ENCODE measurements around the gene ZNF784.

Gene ZNF784

DNA sequence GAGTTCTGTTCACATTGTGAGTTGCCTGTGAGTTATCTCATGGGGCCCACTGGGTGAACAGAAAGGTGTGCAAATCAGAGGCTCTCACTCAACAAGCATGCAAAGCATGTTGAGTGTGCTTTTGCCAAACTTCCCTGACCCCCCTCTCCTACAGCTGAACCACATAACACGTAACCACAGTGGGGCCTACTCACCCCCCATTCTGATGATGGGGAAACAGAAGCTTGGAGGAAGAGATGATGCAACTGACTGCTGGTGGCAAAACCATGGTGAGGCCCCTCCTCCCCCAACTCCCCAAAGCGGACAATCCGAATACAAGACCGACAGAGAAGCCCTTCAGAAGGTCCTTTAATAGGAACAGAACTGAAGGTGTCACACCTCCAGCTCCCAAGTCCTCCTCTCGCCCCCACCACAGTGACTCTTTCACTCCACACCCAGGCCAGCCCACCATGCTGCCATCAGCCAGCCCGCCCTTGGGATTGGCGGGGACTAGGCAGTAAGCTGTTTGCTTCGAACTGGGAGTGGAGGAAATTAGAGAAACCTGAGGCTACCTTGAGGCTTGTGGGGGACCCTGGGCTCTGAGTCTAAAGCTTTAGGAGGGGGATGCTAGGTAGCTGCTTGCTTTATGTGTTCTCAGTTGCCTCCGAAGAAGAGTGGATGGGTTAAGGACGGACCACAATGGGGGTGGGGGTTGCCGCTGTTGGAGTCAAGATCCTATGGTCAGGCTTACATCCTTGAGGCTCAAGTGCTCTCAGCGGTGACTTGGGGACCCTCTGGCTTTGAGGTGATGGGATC is 3.8 kb downstream of the ZNF784 start:
- ATAC-seq: no peak
- no peak for TF ChIP-seq OSR1 (CRISPR knock-in tag; IDR thresholded peaks at IDR 0.05)
- TF ChIP-seq GLIS3 (CRISPR knock-in tag; IDR thresholded peaks at IDR 0.05): no peak
- no peak for TF ChIP-seq ESRRG (CRISPR knock-in tag; IDR thresholded peaks at IDR 0.05)
- TF ChIP-seq SNAI2 (CRISPR knock-in tag; IDR thresholded peaks at IDR 0.05): no peak
- TF ChIP-seq, protein P1, sequence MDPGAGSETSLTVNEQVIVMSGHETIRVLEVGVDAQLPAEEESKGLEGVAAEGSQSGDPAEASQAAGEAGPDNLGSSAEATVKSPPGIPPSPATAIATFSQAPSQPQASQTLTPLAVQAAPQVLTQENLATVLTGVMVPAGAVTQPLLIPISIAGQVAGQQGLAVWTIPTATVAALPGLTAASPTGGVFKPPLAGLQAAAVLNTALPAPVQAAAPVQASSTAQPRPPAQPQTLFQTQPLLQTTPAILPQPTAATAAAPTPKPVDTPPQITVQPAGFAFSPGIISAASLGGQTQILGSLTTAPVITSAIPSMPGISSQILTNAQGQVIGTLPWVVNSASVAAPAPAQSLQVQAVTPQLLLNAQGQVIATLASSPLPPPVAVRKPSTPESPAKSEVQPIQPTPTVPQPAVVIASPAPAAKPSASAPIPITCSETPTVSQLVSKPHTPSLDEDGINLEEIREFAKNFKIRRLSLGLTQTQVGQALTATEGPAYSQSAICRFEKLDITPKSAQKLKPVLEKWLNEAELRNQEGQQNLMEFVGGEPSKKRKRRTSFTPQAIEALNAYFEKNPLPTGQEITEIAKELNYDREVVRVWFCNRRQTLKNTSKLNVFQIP (CRISPR knock-in tag; IDR thresholded peaks at IDR 0.05; ENCODE audit: borderline replicate concordance, low read depth): no peak
- no peak for TF ChIP-seq RARB (CRISPR knock-in tag; IDR thresholded peaks at IDR 0.05)
- TF ChIP-seq, protein P2, sequence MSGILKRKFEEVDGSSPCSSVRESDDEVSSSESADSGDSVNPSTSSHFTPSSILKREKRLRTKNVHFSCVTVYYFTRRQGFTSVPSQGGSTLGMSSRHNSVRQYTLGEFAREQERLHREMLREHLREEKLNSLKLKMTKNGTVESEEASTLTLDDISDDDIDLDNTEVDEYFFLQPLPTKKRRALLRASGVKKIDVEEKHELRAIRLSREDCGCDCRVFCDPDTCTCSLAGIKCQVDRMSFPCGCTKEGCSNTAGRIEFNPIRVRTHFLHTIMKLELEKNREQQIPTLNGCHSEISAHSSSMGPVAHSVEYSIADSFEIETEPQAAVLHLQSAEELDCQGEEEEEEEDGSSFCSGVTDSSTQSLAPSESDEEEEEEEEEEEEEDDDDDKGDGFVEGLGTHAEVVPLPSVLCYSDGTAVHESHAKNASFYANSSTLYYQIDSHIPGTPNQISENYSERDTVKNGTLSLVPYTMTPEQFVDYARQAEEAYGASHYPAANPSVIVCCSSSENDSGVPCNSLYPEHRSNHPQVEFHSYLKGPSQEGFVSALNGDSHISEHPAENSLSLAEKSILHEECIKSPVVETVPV (CRISPR knock-in tag; IDR thresholded peaks at IDR 0.05): no peak
- TF ChIP-seq PPARA (CRISPR knock-in tag; IDR thresholded peaks at IDR 0.05; ENCODE audit: borderline replicate concordance): no peak
- no peak for TF ChIP-seq ZFP30 (CRISPR knock-in tag; IDR thresholded peaks at IDR 0.05)
- TF ChIP-seq, protein P3, sequence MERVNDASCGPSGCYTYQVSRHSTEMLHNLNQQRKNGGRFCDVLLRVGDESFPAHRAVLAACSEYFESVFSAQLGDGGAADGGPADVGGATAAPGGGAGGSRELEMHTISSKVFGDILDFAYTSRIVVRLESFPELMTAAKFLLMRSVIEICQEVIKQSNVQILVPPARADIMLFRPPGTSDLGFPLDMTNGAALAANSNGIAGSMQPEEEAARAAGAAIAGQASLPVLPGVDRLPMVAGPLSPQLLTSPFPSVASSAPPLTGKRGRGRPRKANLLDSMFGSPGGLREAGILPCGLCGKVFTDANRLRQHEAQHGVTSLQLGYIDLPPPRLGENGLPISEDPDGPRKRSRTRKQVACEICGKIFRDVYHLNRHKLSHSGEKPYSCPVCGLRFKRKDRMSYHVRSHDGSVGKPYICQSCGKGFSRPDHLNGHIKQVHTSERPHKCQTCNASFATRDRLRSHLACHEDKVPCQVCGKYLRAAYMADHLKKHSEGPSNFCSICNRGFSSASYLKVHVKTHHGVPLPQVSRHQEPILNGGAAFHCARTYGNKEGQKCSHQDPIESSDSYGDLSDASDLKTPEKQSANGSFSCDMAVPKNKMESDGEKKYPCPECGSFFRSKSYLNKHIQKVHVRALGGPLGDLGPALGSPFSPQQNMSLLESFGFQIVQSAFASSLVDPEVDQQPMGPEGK (CRISPR knock-in tag; IDR thresholded peaks at IDR 0.05; ENCODE audit: borderline replicate concordance): no peak
- TF ChIP-seq ZNF8 (CRISPR knock-in tag; IDR thresholded peaks at IDR 0.05): no peak
- TF ChIP-seq ISL1 (CRISPR knock-in tag; IDR thresholded peaks at IDR 0.05): no peak
- TF ChIP-seq ZNF565 (CRISPR knock-in tag; conservative IDR thresholded peaks at IDR 0.05; ENCODE audit: low read depth): no peak
- TF ChIP-seq, protein P4, sequence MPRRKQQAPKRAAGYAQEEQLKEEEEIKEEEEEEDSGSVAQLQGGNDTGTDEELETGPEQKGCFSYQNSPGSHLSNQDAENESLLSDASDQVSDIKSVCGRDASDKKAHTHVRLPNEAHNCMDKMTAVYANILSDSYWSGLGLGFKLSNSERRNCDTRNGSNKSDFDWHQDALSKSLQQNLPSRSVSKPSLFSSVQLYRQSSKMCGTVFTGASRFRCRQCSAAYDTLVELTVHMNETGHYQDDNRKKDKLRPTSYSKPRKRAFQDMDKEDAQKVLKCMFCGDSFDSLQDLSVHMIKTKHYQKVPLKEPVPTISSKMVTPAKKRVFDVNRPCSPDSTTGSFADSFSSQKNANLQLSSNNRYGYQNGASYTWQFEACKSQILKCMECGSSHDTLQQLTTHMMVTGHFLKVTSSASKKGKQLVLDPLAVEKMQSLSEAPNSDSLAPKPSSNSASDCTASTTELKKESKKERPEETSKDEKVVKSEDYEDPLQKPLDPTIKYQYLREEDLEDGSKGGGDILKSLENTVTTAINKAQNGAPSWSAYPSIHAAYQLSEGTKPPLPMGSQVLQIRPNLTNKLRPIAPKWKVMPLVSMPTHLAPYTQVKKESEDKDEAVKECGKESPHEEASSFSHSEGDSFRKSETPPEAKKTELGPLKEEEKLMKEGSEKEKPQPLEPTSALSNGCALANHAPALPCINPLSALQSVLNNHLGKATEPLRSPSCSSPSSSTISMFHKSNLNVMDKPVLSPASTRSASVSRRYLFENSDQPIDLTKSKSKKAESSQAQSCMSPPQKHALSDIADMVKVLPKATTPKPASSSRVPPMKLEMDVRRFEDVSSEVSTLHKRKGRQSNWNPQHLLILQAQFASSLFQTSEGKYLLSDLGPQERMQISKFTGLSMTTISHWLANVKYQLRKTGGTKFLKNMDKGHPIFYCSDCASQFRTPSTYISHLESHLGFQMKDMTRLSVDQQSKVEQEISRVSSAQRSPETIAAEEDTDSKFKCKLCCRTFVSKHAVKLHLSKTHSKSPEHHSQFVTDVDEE (CRISPR knock-in tag; IDR thresholded peaks at IDR 0.05): no peak
- TF ChIP-seq ZFP3 (CRISPR knock-in tag; IDR thresholded peaks at IDR 0.05): no peak
- TF ChIP-seq BACH2 (CRISPR knock-in tag; IDR thresholded peaks at IDR 0.05; ENCODE audit: borderline replicate concordance): no peak
- TF ChIP-seq TCF4 (CRISPR knock-in tag; IDR thresholded peaks at IDR 0.05; ENCODE audit: borderline replicate concordance): no peak
- no peak for TF ChIP-seq ZC3H10 (CRISPR knock-in tag; IDR thresholded peaks at IDR 0.05)
- TF ChIP-seq ZNF70 (CRISPR knock-in tag; IDR thresholded peaks at IDR 0.05): no peak
- TF ChIP-seq, protein P5, sequence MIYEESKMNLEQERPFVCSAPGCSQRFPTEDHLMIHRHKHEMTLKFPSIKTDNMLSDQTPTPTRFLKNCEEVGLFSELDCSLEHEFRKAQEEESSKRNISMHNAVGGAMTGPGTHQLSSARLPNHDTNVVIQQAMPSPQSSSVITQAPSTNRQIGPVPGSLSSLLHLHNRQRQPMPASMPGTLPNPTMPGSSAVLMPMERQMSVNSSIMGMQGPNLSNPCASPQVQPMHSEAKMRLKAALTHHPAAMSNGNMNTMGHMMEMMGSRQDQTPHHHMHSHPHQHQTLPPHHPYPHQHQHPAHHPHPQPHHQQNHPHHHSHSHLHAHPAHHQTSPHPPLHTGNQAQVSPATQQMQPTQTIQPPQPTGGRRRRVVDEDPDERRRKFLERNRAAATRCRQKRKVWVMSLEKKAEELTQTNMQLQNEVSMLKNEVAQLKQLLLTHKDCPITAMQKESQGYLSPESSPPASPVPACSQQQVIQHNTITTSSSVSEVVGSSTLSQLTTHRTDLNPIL (CRISPR knock-in tag; IDR thresholded peaks at IDR 0.05; ENCODE audit: low read depth): no peak

DNA sequence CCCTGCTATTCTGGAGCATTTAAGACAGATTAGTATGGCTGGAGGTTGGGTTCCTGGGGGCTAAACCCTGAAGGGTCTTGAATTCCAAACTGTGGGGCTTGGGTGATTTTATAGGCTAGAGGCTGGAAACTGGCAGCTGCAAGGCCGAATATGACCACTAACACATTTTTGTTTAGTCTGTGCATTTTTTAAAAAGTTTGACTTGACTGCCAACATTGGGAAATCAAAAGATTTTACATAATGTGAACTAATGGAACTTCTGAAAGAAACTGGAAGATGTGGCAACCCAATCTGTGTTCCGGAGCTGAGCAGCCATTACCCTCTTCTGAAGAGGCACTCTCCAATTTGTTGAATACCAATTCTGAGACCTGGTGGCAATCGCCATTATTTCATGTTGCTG is 5.1 kb downstream of the ZNF784 start:
- ATAC-seq: no peak
- TF ChIP-seq ZFP30 (CRISPR knock-in tag; IDR thresholded peaks at IDR 0.05) (no peak), SNAI2 (CRISPR knock-in tag; IDR thresholded peaks at IDR 0.05) (no peak), TCF4 (CRISPR knock-in tag; IDR thresholded peaks at IDR 0.05; ENCODE audit: borderline replicate concordance) (no peak), BACH2 (CRISPR knock-in tag; IDR thresholded peaks at IDR 0.05; ENCODE audit: borderline replicate concordance) (no peak), ZC3H10 (CRISPR knock-in tag; IDR thresholded peaks at IDR 0.05) (no peak), PPARA (CRISPR knock-in tag; IDR thresholded peaks at IDR 0.05; ENCODE audit: borderline replicate concordance) (no peak), ZNF70 (CRISPR knock-in tag; IDR thresholded peaks at IDR 0.05) (no peak), ESRRG (CRISPR knock-in tag; IDR thresholded peaks at IDR 0.05) (no peak), ARNTL (CRISPR knock-in tag; IDR thresholded peaks at IDR 0.05; ENCODE audit: borderline replicate concordance, low read depth) (no peak), ZFP3 (CRISPR knock-in tag; IDR thresholded peaks at IDR 0.05) (no peak), ZNF8 (CRISPR knock-in tag; IDR thresholded peaks at IDR 0.05) (no peak)
- TF ChIP-seq, protein P4 (CRISPR knock-in tag; IDR thresholded peaks at IDR 0.05): no peak
- TF ChIP-seq, protein P1 (CRISPR knock-in tag; IDR thresholded peaks at IDR 0.05; ENCODE audit: borderline replicate concordance, low read depth): no peak
